GM15510 (cell line): Measurements from ENCODE around the gene GNGT2.

ENCODE experiments used
- POLR2A ChIP-seq: IDR thresholded peaks from 3 replicates; pipeline ENCODE4 v1.6.1; 2011; ENCODE audit warnings: borderline replicate concordance; ENCODE audit not compliant: insufficient read length; ENCODE audit errors: extremely low read depth

The GNGT2 gene

GRCh38 chr17:49223517-49224197 lies 13.3 kb upstream of the GNGT2 start:
- no peak for TF ChIP-seq POLR2A

GRCh38 chr17:49223168-49223516 lies 12.8 kb upstream of the GNGT2 start:
- TF ChIP-seq POLR2A: no peak

DNA sequence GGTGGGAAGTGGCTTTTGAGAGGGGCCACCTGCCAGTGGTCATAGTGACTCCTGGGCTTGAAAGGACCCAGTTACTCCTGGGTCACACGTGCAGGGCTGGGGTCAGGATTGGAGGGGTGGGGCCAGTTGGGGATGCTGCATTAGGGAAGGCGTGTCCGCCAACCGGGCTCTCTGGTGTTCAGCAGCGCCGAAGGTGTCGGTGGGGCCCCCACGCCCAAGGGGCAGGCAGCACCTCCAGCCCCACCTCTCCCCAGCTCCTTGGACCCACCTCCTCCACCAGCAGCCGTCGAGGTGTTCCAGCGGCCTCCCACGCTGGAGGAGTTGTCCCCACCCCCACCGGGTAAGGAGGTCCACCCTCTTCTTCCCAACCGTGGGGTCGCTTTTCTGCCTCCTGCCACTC lies 9.6 kb upstream of the GNGT2 start:
- no peak for TF ChIP-seq POLR2A

DNA sequence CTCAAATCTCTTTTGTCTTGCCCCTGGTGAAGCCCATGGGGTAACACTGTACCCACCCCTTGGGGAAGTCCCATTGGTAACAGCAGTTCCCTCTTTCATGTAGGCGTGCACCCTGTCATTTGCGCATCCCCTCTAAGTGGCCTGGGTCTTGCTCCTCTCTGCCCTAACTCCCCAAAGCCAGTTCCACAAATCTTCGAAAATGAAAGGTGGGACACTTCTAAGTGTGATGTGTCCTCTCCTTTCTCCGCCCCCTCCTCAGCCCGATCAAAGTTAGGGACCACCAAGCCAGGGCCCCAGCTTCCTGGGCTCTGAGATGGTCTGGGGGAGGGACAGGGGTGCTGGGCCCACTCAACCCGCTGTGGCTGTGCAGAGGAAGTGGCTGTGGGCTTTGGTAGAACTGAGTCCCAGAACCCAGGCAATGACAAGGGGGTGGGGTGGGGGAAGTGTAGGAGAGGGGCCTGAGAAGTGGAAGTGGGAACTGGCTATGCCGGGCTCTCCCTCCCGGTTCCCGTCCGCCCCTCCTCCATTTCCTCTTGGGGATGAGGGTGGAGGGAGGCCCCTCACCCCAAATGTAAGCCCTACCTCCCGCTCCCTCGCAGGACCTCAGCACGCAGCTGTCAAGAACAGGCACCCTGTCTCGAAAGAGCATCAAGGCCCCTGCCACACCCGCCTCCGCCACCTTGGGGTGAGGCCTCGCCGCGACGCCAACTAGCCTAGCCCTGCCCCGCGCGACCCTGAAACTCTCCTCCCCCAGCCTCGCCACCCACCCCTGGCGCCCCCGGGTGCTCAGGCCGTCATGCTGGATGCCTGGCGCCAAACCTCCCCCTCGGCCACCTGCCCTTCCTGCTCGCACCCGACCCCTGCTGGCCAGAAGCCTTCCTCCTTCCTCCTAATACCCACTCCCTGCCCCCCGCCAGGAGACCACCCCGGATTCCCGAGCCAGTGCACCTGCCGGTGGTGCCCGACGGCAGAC lies 8.9 kb upstream of the GNGT2 start:
- no peak for TF ChIP-seq POLR2A

- TF ChIP-seq POLR2A: no peak
These were observed 7.5 kb upstream of the GNGT2 start for GRCh38 chr17:49217651-49218413.

- no peak for TF ChIP-seq POLR2A
These were observed 6.7 kb upstream of the GNGT2 start for GRCh38 chr17:49216953-49217650.

DNA sequence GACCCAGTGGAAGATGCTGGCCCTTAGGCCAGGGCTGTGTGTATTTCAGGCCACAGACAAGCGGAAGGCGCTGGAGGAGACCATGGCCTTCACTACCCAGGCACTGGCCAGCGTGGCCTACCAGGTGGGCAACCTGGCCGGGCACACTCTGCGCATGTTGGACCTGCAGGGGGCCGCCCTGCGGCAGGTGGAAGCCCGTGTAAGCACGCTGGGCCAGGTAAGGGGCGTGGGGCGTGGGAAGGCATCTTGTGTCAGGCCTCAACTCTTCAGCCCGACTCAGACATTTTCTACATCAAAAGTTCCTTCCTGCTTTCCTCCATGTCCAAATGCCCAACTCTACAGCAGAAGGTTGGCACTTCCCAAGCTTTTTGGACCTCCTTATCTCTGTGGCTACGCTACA lies 6.1 kb upstream of the GNGT2 start:
- TF ChIP-seq POLR2A: no peak

DNA sequence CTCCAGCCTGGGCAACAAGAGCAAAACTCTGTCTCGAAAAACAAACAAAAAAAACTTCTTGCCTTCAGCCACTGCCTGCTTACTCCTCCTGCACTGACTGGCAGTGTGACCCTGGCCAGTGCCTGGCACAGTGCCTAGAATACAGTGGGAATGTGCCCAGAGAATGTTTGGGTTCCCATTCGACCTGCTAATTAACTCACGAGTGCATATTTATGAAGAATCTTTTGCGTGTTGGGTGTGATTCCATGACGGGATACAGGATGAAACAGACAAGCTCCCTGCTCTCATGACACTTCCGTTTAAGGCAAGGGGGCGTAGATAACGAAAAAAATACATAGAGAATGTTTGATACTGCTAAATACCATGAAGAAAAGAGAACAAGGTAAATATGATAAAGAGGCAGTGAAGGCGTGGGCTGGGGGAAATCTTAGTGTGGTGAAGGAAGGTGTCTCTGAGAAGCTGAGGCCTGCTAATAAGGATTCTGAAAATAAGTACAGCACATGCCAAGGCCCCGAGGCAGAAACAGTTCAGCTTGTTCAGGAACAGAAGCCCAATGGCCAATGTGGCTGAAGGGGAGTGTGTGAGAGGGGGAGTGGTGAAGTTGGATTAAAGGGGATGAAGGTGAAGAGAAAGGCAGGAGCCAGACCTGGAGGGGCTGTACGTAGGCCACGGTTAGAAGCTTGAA lies 4.4 kb upstream of the GNGT2 start:
- no peak for TF ChIP-seq POLR2A

DNA sequence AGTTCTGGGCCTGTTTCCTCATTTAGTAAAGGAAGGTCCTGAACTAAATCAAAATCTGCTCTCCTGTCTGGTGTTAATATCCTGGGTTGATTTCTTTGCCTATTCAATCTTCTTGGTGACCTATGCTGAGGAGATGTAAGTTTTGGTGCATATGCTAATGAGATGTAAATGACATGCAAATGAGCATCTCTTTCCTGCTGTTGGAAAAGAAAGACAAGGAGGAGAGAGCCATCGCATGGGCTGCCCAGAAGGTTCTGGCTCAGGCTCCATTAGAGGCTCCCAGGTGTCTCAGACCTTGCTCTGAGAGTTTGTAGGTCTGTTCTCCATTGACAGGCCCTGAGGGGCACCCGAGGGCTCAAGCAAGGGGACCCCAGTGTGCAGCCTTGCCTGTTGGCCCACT lies 3.5 kb upstream of the GNGT2 start:
- TF ChIP-seq POLR2A: no peak

DNA sequence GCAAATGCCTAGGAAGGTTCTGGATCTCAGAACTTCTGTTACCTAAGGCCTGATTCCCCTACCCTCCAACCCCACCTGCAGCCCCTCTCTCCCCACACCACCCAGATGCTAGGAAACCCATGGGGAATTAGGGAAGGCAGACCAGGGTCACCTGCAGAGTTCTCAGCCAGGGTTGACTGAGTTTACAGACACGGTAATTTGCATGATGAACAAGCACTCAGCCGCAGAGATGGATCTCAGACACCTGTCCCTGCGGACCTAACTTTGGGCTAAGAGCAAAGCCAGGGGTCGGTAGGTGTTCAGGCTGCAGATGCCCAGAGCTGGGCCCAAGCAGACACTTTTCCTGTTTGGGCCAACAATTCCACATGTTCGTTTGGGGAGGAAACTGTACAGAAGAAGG lies 3.0 kb upstream of the GNGT2 start:
- TF ChIP-seq POLR2A: no peak

- no peak for TF ChIP-seq POLR2A
These were observed 1.3 kb downstream of the GNGT2 start for GRCh38 chr17:49209061-49209571.

DNA sequence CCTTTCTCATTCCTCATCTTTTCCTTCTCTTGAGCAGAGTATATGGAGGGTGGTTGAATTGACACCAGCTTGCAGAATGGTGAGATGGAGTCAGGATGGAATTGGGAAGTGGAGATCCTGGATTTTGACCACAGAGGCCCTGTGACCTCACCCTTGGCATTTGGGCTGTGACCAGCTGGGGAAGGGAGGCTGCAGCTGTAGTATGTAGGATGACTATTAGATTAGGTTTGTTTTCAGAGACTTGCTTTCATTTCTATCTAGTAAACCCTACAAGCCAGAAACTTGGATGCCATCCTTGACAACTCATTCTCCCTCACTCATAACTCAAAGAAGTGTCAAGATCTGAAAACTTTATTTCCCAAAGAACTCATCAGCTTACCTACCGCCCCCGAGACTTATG lies 5.9 kb downstream of the GNGT2 start:
- TF ChIP-seq POLR2A: no peak

- TF ChIP-seq POLR2A: no peak
These were observed 6.6 kb downstream of the GNGT2 start for GRCh38 chr17:49203796-49204195.

GRCh38 chr17:49201481-49201927 lies 8.9 kb downstream of the GNGT2 start:
- TF ChIP-seq POLR2A: no peak
